Liver (tissue), 3 donors: ENCODE data around the gene VDR.

ENCODE experiments used
- ATF3 ChIP-seq: IDR thresholded peaks from 2 replicates; pipeline ENCODE4 v1.6.1; 2016; ENCODE audit warnings: antibody characterized with exemption
- CTCF ChIP-seq: fragments of 150-350 bp; IDR thresholded peaks from 2 replicates; pipeline ENCODE4 v1.5.1; 2017; ENCODE audit warnings: improper control_type of control experiment, low read depth, low read length; ENCODE audit not compliant: missing input control
- FOXA1 ChIP-seq: IDR thresholded peaks from 2 replicates; pipeline ENCODE4 v1.6.1; 2016; ENCODE audit warnings: antibody characterized with exemption
- HNF4A ChIP-seq, 2 donors: conservative IDR thresholded peaks; 2 replicates each; pipeline ENCODE4 v1.6.1; 2016; ENCODE audit warnings: antibody characterized with exemption in 2 of 2, mild to moderate bottlenecking in 2 of 2
- HNF4G ChIP-seq: IDR thresholded peaks from 2 replicates; pipeline ENCODE4 v1.6.1; 2016; ENCODE audit warnings: antibody characterized with exemption
- MAX ChIP-seq: IDR thresholded peaks from 2 replicates; pipeline ENCODE4 v1.6.1; 2016; ENCODE audit warnings: antibody characterized with exemption
- RAD21 ChIP-seq, 2 donors: IDR thresholded peaks; 2 replicates each; pipeline ENCODE4 v1.6.1; 2016; ENCODE audit warnings: antibody characterized with exemption in 2 of 2, mild to moderate bottlenecking in 2 of 2
- REST ChIP-seq: IDR thresholded peaks from 2 replicates; pipeline ENCODE4 v1.6.1; 2016; ENCODE audit warnings: antibody characterized with exemption, mild to moderate bottlenecking
- RXRA ChIP-seq, 2 donors: IDR thresholded peaks; 2 replicates each; pipeline ENCODE4 v1.6.1; 2017 to 2018; ENCODE audit warnings: antibody characterized with exemption in 2 of 2, mild to moderate bottlenecking in 1 of 2
- SP1 ChIP-seq: IDR thresholded peaks from 2 replicates; pipeline ENCODE4 v1.6.1; 2018; ENCODE audit warnings: antibody characterized with exemption, mild to moderate bottlenecking
- TAF1 ChIP-seq: conservative IDR thresholded peaks from 2 replicates; pipeline ENCODE4 v1.6.1; 2016; ENCODE audit warnings: antibody characterized with exemption, mild to moderate bottlenecking
- ZBTB33 ChIP-seq: IDR thresholded peaks from 2 replicates; pipeline ENCODE4 v1.6.1; 2016; ENCODE audit warnings: antibody characterized with exemption
- donor health status: healthy.
- donor health status: healthy.

GRCh38 chr12:47942614-47943225 lies 37.9 kb upstream of the VDR start:
- TF ChIP-seq ZBTB33 (no peak), CTCF (no peak), REST (no peak), RAD21 (IDR thresholded peaks at IDR 0.05) (no peak), ATF3 (no peak), FOXA1 (no peak), TAF1 (no peak), HNF4G (no peak), MAX (no peak), SP1 (no peak), HNF4A (conservative IDR thresholded peaks at IDR 0.05) (no peak), RXRA (IDR thresholded peaks at IDR 0.05) (no peak)
